Osteocyte (in vitro differentiated cells): ENCODE data around the gene CSGALNACT2. TPM values are rescaled to one million over a fixed set of nuclear protein-coding genes. Genes with fewer than 3 reads are reported as not detected.

ENCODE experiments used
- DNase-seq: peaks from one replicate; pipeline ENCODE4 v3.0.0; 2021; ENCODE audit warnings: mixed read lengths; ENCODE audit not compliant: unreplicated experiment; ENCODE audit errors: extremely low spot score
- H3K27ac Mint-ChIP-seq: one replicate; pipeline ENCODE4 v1.8.0; 2021; ENCODE audit warnings: mild to moderate bottlenecking, mixed read lengths; ENCODE audit not compliant: unreplicated experiment
- H3K27me3 Mint-ChIP-seq: one replicate; pipeline ENCODE4 v1.8.0; 2021; ENCODE audit warnings: mixed read lengths; ENCODE audit not compliant: unreplicated experiment
- H3K36me3 Mint-ChIP-seq: one replicate; pipeline ENCODE4 v1.8.0; 2021; ENCODE audit warnings: mixed read lengths; ENCODE audit not compliant: unreplicated experiment
- H3K4me1 Mint-ChIP-seq: one replicate; pipeline ENCODE4 v1.8.0; 2021; ENCODE audit warnings: mixed read lengths; ENCODE audit not compliant: unreplicated experiment
- H3K4me3 Mint-ChIP-seq: one replicate; pipeline ENCODE4 v1.8.0; 2021; ENCODE audit warnings: mild to moderate bottlenecking, moderate library complexity, mixed read lengths; ENCODE audit not compliant: unreplicated experiment
- H3K9me3 Mint-ChIP-seq: one replicate; pipeline ENCODE4 v1.8.0; 2021; ENCODE audit warnings: mixed read lengths; ENCODE audit not compliant: unreplicated experiment
- total RNA-seq: library from RNA; stranded (reverse); gene quantifications from 2 replicates; pipeline ENCODE4 v1.2.1, GENCODE V29; 2021
- TF ChIP-seq, protein P1 (sequence below): fragments of 200-600 bp; sonication (generic); IDR thresholded peaks from 2 replicates; pipeline ENCODE4 v1.5.0; 2021; ENCODE audit warnings: antibody characterized with exemption, mild to moderate bottlenecking, moderate library complexity

Gene CSGALNACT2
- total RNA-seq, 1 donor from 2014 or later = 36.6 TPM

DNA sequence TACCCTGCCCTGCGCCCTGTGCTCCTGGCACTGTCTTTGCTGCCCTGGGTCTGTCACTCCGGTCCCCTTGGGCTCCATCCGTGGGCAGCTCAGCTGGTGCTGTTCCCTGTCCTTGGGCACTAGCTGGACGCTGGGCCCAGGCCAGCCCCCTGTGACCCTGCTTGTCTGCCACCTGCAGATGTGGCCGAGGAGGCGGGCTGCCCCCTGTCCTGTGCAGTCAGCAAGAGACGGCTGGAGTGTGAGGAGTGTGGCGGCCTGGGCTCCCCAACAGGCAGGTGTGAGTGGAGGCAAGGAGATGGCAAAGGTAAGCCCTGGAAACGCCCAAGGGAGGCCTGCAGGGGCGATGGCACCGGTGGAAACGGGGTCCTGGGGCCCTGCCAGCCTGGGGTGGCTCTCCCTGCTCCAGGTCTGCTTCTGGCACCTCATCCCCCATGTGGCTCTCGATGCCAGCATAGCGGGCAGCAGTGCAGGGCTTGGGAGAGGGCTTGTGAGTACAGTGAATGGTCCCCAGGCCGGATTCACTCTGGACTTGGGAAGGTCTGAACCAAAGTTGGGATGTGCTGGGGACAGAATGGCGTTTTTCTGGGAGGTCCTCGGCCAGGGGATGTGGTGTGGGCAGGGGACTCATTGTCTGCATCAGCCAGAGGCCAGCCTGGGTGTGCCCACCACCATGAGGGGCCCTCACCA is 26.2 kb upstream of the CSGALNACT2 start:
- Mint-ChIP-seq H3K4me1 (peaks cover 5% of the 10 kb centered on the region), H3K36me3 (no peaks in the 10 kb centered on the region), H3K4me3 (no peak overlapping the region), H3K27ac (no peak overlapping the region), H3K9me3 (no peaks in the 10 kb centered on the region), H3K27me3 (no peaks in the 10 kb centered on the region)
- DNase-seq = no peak
- TF ChIP-seq, protein P1, sequence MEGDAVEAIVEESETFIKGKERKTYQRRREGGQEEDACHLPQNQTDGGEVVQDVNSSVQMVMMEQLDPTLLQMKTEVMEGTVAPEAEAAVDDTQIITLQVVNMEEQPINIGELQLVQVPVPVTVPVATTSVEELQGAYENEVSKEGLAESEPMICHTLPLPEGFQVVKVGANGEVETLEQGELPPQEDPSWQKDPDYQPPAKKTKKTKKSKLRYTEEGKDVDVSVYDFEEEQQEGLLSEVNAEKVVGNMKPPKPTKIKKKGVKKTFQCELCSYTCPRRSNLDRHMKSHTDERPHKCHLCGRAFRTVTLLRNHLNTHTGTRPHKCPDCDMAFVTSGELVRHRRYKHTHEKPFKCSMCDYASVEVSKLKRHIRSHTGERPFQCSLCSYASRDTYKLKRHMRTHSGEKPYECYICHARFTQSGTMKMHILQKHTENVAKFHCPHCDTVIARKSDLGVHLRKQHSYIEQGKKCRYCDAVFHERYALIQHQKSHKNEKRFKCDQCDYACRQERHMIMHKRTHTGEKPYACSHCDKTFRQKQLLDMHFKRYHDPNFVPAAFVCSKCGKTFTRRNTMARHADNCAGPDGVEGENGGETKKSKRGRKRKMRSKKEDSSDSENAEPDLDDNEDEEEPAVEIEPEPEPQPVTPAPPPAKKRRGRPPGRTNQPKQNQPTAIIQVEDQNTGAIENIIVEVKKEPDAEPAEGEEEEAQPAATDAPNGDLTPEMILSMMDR = no peak

DNA sequence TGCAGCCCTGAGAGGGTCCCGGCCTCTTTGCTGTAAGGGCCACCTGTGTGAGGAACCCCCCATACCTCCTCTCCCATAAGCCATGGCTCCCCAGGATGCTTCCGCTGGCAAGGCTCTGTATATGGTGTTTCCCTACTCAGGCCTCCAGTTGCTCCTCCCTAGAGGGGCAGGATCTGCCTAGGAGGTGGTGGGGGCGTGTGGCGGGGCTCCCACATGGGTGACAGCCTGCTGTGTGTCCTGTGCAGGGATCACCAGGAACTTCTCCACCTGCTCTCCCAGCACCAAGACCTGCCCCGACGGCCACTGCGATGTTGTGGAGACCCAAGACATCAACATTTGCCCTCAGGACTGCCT is 25.7 kb upstream of the CSGALNACT2 start:
- no peak for DNase-seq
- no peak overlapping the region for H3K27ac Mint-ChIP-seq
- peaks cover 5% of the 10 kb centered on the region for H3K4me1 Mint-ChIP-seq
- H3K4me3 Mint-ChIP-seq = no peak overlapping the region
- TF ChIP-seq, protein P1 = no peak
- peaks cover 2% of the 10 kb centered on the region for H3K27me3 Mint-ChIP-seq
- no peaks in the 10 kb centered on the region for H3K9me3 Mint-ChIP-seq
- no peaks in the 10 kb centered on the region for H3K36me3 Mint-ChIP-seq

DNA sequence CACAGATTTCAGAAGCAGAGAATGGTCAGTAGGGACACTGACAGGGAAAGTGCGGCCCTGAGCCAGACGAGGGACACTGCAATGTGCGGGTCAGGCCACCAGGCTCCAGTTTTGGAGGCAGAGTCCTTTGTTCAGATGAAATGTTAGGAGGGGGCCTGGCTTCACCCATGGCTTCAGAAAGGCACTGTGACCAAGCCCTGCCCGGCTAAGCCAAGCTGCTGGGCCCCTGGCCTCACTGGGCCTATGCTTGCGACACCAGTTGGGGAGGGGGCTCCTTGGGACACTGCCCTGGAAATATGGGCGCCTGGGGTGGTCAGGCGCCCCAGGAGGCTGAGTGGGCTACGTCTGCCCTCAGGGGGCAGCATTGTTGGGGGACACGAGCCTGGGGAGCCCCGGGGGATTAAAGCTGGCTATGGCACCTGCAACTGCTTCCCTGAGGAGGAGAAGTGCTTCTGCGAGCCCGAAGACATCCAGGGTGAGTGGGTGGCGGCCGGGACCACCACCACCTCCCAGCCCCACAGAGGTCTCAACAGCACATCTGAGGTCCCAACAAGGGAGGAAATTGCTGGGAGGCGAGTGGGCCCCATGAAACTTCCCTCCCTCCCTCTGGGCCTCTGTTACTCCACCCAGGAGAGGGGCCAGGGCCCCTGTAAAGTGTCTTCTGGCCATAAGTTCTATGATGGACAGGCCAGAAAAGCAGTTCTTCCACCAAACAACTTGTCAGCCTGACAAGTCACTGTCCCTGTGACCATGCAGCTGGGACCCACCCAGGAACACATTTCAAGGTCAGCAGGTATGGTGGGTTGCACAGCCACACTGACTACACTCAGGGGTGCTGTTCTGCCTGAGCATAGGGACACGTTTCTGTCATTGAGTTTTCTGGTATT is 24.8 kb upstream of the CSGALNACT2 start:
- Mint-ChIP-seq H3K27ac (no peak overlapping the region), H3K4me1 (peaks cover 5% of the 10 kb centered on the region), H3K9me3 (no peaks in the 10 kb centered on the region), H3K36me3 (no peaks in the 10 kb centered on the region), H3K27me3 (peaks cover 4% of the 10 kb centered on the region), H3K4me3 (no peak overlapping the region)
- TF ChIP-seq, protein P1 = no peak
- no peak for DNase-seq

DNA sequence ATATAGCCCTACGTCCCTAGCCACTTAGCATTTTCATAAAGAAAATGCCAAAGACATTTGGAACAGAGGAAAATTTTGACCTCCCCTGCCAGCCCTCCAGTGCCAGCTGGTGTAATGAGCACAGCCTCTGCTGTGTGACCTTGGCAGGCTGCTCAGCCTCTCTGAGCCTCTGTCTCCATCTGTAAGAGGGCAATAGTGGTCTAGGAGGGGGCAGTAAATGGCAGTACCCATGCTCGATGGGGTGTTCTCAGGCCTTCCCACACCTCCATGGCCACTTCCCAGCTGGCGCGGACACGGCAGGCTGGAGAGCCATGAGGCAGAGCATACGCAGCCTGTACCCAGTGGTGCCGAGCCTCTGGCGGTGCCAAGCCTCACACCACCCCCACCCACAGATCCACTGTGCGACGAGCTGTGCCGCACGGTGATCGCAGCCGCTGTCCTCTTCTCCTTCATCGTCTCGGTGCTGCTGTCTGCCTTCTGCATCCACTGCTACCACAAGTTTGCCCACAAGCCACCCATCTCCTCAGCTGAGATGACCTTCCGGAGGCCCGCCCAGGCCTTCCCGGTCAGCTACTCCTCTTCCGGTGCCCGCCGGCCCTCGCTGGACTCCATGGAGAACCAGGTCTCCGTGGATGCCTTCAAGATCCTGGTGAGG is 24.0 kb upstream of the CSGALNACT2 start:
- H3K9me3 Mint-ChIP-seq = no peaks in the 10 kb centered on the region
- no peak overlapping the region for H3K4me3 Mint-ChIP-seq
- no peak for DNase-seq

More for the DNA sequence above, 24.0 kb upstream of the CSGALNACT2 start:
- H3K36me3 Mint-ChIP-seq = no peaks in the 10 kb centered on the region
- H3K4me1 Mint-ChIP-seq = peaks cover 5% of the 10 kb centered on the region
- no peak overlapping the region for H3K27ac Mint-ChIP-seq
- peaks cover 4% of the 10 kb centered on the region for H3K27me3 Mint-ChIP-seq
- TF ChIP-seq, protein P1 = no peak
